GM12874 (cell line): Measurements from ENCODE around the gene GRK4.

Source experiments
- TF ChIP-seq, protein P1 (sequence below): IDR thresholded peaks from 2 replicates; pipeline ENCODE4 v1.5.1; 2011; ENCODE audit warnings: low read depth, mild to moderate bottlenecking, control low read depth, low read length, moderate library complexity; ENCODE audit not compliant: insufficient read depth

GRK4 gene

DNA sequence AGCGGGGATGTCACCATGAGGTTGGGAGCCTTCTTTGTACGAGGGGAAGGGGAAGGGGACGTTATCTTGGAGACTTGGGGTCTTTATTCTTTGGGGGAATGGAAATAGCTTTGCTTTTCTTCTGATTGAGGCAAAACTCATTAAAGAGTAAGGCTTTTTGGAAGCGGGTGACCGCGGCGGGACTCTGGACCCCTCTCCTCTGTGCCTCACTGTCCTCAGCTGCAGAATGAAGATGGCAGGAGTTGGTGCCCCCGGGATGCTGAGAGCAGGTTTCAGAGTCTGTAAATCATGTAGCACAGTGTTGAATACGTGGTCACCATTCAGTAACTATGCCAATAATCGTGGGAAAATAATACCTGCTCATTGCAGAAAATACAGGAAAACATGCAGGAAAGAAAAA is 78.9 kb downstream of the GRK4 start:
- TF ChIP-seq, protein P1, sequence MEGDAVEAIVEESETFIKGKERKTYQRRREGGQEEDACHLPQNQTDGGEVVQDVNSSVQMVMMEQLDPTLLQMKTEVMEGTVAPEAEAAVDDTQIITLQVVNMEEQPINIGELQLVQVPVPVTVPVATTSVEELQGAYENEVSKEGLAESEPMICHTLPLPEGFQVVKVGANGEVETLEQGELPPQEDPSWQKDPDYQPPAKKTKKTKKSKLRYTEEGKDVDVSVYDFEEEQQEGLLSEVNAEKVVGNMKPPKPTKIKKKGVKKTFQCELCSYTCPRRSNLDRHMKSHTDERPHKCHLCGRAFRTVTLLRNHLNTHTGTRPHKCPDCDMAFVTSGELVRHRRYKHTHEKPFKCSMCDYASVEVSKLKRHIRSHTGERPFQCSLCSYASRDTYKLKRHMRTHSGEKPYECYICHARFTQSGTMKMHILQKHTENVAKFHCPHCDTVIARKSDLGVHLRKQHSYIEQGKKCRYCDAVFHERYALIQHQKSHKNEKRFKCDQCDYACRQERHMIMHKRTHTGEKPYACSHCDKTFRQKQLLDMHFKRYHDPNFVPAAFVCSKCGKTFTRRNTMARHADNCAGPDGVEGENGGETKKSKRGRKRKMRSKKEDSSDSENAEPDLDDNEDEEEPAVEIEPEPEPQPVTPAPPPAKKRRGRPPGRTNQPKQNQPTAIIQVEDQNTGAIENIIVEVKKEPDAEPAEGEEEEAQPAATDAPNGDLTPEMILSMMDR = no peak

DNA sequence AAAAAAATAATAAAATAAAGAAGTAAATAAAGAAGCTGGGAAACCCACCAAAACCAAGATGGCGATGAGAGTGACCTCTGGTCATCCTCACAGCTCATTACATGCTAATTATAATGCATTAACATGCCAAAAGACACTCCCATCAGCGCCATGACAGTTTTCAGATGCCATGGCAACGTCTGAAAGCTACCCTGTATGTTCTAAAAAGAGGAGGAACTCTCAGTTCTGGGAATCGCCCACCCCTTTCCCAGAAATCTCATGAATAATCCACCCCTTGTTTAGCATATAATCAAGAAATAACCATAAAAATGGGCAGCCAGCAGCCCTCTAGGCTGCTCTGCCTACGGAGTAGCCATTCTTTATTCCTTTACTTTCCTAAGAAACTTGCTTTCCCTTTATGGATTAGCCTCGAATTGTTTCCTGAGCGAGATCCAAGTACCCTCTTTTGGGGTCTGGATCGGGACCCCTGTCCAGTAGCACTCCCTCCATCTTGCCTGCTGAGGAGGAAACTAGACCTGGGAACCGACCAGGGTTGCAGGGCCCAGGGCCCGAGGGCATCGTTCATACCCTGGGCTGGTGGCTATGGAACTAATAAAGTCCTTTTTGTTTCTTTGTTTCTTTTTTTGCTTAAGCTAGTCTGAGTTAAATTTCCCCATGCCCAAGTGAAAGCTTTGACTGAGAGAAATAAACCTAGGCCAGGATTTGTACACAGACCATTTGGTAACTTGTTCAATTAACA is 80.1 kb downstream of the GRK4 start:
- TF ChIP-seq, protein P1 = no peak

DNA sequence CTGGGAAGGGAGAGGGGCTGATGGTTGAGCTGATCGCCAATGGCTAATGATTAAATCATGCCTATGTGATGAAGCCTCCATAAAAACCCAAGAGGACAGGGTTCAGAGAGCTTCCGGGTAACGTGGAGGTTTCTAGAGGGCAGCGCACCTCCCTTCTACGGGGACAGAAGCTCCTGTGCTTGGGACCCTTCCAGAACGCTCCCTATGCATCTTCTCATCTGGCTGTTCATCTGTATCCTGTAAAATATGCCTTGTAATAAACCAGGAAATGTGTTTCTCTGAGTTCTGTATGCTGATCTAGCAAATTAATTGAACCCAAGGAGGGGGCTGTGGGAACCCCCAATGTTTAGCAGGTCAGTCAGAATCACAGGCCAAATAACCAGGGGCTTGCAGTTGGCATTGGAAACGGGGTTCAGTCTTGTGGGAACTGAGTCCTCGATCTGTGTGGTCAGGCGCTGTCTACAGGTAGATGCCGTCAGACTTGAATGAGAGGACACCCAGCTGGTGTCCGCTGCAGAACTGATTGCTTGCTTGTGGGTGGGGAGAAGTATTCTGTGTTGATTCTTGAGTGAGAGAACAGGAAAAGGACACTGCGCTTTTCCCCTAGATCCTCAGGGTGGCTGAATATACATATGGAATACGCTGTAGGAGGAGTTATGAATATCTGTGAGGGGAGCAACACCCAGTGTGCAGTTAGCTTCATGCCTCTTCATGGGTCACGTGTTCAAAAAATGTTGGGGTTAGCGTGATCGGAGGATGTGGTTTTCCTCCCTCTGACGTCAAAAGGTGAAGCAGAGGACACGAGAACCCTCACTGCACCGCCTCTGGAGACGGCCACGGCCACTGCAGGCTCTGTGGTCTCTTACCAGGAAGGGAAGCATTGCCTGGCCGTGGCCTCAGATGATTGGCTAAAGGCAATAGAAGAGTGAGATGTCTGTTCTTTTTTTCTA is 81.8 kb downstream of the GRK4 start:
- TF ChIP-seq, protein P1 = no peak

DNA sequence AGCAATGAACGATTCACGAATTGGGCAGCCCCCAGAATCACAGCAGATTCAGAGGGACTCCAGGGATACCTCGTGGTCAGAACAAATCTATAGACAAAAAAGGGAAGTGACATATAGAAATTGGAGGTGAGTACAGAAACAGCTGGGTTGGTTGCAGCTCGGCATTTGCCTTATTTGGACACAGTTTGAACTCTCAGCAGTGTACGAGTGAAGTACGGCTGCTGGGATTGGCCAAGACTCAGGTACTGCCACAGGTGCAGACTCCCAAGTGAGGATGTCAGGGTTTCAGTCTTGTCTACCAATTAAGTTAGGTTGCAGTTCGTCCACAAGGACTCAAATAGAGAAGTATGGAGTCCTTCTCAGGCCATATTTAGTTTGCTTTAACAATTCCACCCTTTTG is 82.8 kb downstream of the GRK4 start:
- TF ChIP-seq, protein P1 = no peak

DNA sequence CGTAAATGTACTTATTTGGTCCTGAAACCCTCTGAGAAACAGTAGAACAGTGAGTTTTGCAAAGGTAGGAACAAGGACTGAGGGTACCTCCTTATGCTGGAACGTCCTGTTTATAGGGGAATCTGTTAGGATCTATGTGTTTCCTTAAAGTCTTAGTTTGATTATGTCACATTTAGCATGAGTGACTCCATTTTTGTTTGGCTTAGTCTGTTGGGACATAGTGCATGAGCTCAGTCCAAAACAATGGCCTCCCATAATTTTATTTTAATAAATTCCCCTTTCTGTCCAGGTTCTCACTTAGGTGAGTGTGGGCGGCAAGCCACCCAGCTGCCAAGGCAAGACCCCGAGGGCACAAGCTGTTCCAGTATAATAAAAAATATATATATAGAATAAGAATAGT is 83.3 kb downstream of the GRK4 start:
- TF ChIP-seq, protein P1 = no peak

DNA sequence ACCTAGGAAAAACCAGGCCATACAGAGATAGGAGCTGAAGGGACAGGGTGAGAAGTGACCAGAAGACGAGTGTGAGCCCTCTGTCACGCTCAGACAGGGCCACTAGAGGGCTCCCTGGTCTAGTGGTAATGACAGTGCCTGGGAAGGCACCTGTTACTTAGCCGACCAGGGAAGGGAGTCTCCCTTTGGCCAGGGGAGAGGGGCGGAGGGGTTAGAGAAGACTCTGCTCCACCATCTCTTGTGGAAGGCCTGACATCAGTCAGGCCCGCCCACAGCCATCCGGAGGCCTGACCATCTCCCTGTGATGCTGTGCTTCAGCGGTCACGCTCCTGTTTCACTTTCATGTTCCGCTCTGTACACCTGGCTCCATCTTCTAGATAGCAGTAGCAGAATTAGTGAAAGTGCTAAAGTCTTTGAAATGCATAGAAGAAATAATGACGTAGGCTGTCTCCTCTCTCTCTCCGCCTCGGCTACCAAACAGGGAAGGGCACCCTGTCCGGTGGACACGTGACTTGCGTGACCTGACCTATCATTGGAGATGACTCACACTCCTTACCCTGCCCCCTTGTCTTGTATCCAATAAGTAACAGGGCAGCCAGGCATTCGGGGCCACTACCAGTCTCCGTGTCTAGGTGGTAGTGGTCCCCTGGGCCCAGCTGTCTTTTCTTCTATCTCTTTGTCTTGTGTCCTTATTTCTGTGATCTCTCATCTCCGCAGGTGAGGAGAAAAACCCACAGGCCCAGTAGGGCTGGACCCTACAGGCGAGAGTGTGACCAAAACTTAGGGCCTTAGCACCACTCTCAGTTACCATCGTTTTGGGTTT is 84.3 kb downstream of the GRK4 start:
- TF ChIP-seq, protein P1 = peak; percentile 71
